Measurements from ENCODE around the gene MYO5B. TPM values are rescaled to one million over a fixed set of nuclear protein-coding genes. Genes with fewer than 3 reads are reported as not detected.

MYO5B gene
- total and polyA plus RNA-seq, 7 experiments from 2014 or later = 0.02 to 0.04 TPM; not detected in 5

GRCh38 chr18:50183556-50183955 lies 11.4 kb downstream of the MYO5B start:
- ATAC-seq = no peak
- H3K4me1 Mint-ChIP-seq = no peaks in the 10 kb centered on the region

GRCh38 chr18:50182511-50182910 lies 12.4 kb downstream of the MYO5B start:
- Mint-ChIP-seq H3K36me3 (no peaks in the 10 kb centered on the region), H3K27me3 (peaks cover 15 to 44% (median 38%) of the 10 kb centered on the region in 5 donors), H3K9me3 (no peaks in the 10 kb centered on the region), H3K4me1 (no peaks in the 10 kb centered on the region), H3K27ac (no peak overlapping the region), H3K4me3 (no peak overlapping the region)
- ATAC-seq (no peak), DNase-seq (no peak)
- ChIA-PET CTCF (no interaction called here), POLR2A (no interaction called here)
- Histone ChIP-seq H3K9me3 (ENCODE audit: control insufficient read depth in 2 of 3, low read length in 3 of 3) (no peaks in the 10 kb centered on the region), H3K4me3 (ENCODE audit: low read length) (no peak overlapping the region), H3K4me1 (ENCODE audit: control insufficient read depth in 2 of 2, insufficient read depth in 2 of 2, low read length in 2 of 2) (no peaks in the 10 kb centered on the region), H3K36me3 (ENCODE audit: control insufficient read depth in 2 of 3, insufficient read depth in 3 of 3, low read length in 3 of 3) (no peaks in the 10 kb centered on the region), H3K27me3 (ENCODE audit: control insufficient read depth in 2 of 2, insufficient read depth in 2 of 2, low read length in 2 of 2) (no peaks in the 10 kb centered on the region), H3K27ac (ENCODE audit: low read depth, low read length) (no peak overlapping the region)
- intact Hi-C loops (cut with micrococcal nuclease) = loop anchor here in 1 of 2 donors (10.0 kb wide), 1 partner anchor 172 kb away; no protein-coding TSS in a partner anchor

More at GRCh38 chr18:50183556-50183955, 11.4 kb downstream of the MYO5B start:
- no peaks in the 10 kb centered on the region for H3K36me3 Mint-ChIP-seq
- peaks cover 10 to 39% (median 30%) of the 10 kb centered on the region in 5 donors for H3K27me3 Mint-ChIP-seq
- CTCF ChIA-PET = no interaction called here
- Histone ChIP-seq H3K27me3 (ENCODE audit: control insufficient read depth in 2 of 2, insufficient read depth in 2 of 2, low read length in 2 of 2) (no peaks in the 10 kb centered on the region), H3K4me1 (ENCODE audit: control insufficient read depth in 2 of 2, insufficient read depth in 2 of 2, low read length in 2 of 2) (no peaks in the 10 kb centered on the region), H3K36me3 (ENCODE audit: control insufficient read depth in 2 of 3, insufficient read depth in 3 of 3, low read length in 3 of 3) (no peaks in the 10 kb centered on the region), H3K4me3 (ENCODE audit: low read length) (no peak overlapping the region), H3K27ac (ENCODE audit: low read depth, low read length) (no peak overlapping the region), H3K9me3 (ENCODE audit: control insufficient read depth in 2 of 3, low read length in 3 of 3) (no peaks in the 10 kb centered on the region)
- no peak overlapping the region for H3K27ac Mint-ChIP-seq
- H3K4me3 Mint-ChIP-seq = no peak overlapping the region
- DNase-seq = no peak
- H3K9me3 Mint-ChIP-seq = no peaks in the 10 kb centered on the region
- intact Hi-C loops (cut with micrococcal nuclease) = loop anchor here in 1 of 2 donors (10.0 kb wide), 1 partner anchor 171 kb away; no protein-coding TSS in a partner anchor
- POLR2A ChIA-PET = no interaction called here

DNA sequence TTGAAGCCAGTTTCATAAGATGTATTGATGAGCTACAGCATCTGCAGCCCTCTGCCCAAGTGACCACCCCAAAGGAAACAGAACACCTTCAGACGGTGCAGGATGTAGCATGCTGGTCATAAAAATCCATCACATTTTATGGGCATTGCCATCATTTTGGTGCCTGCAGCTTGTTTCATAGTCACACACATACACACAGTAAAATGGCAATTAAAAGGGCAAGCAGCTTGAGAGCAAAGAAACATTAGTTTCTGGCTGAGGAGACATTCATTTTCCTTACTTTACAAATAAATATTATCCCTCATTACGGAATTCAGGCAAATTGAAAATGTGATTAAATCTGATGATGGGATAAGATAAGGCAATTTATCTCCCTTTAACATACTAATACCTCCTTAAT lies 13.4 kb downstream of the MYO5B start:
- H3K27me3 ChIP-seq (ENCODE audit: control insufficient read depth in 2 of 2, insufficient read depth in 2 of 2, low read length in 2 of 2) = no peaks in the 10 kb centered on the region
- intact Hi-C loops (cut with micrococcal nuclease) = loop anchor here in 1 of 2 donors (10.0 kb wide), 1 partner anchor 173 kb away; no protein-coding TSS in a partner anchor
- no peaks in the 10 kb centered on the region for H3K9me3 ChIP-seq (ENCODE audit: control insufficient read depth in 2 of 3, low read length in 3 of 3)
- no peak overlapping the region for H3K27ac ChIP-seq (ENCODE audit: low read depth, low read length)
- CTCF ChIA-PET = no interaction called here
- no peak for DNase-seq
- H3K4me3 ChIP-seq (ENCODE audit: low read length) = no peak overlapping the region
- Mint-ChIP-seq H3K27ac (no peak overlapping the region), H3K27me3 (peaks cover 18 to 41% (median 39%) of the 10 kb centered on the region in 5 donors), H3K4me1 (no peaks in the 10 kb centered on the region), H3K4me3 (no peak overlapping the region), H3K36me3 (no peaks in the 10 kb centered on the region), H3K9me3 (no peaks in the 10 kb centered on the region)
- POLR2A ChIA-PET = no interaction called here
- H3K4me1 ChIP-seq (ENCODE audit: control insufficient read depth in 2 of 2, insufficient read depth in 2 of 2, low read length in 2 of 2) = no peaks in the 10 kb centered on the region
- ATAC-seq = no peak
- no peaks in the 10 kb centered on the region for H3K36me3 ChIP-seq (ENCODE audit: control insufficient read depth in 2 of 3, insufficient read depth in 3 of 3, low read length in 3 of 3)

GRCh38 chr18:50179465-50179864 lies 15.5 kb downstream of the MYO5B start:
- no peak overlapping the region for H3K4me3 Mint-ChIP-seq
- no peak overlapping the region for H3K27ac Mint-ChIP-seq
- ATAC-seq (no peak), DNase-seq (no peak)
- POLR2A ChIA-PET = no interaction called here
- H3K36me3 Mint-ChIP-seq = no peaks in the 10 kb centered on the region
- CTCF ChIA-PET = interaction anchor here (0.6 kb wide), 1 partner anchor 184 kb away, joined by 3 read pairs; no protein-coding TSS in a partner anchor
- no peaks in the 10 kb centered on the region for H3K9me3 Mint-ChIP-seq
- no peak overlapping the region for H3K27ac ChIP-seq (ENCODE audit: low read depth, low read length)
- H3K9me3 ChIP-seq (ENCODE audit: control insufficient read depth in 2 of 3, low read length in 3 of 3) = no peaks in the 10 kb centered on the region
- intact Hi-C loops (cut with micrococcal nuclease) = no loop called here
- H3K27me3 Mint-ChIP-seq = peaks cover 18 to 44% (median 32%) of the 10 kb centered on the region in 5 donors
- no peak overlapping the region for H3K4me3 ChIP-seq (ENCODE audit: low read length)
- no peaks in the 10 kb centered on the region for H3K36me3 ChIP-seq (ENCODE audit: control insufficient read depth in 2 of 3, insufficient read depth in 3 of 3, low read length in 3 of 3)
- H3K4me1 Mint-ChIP-seq = no peaks in the 10 kb centered on the region
- H3K27me3 ChIP-seq (ENCODE audit: control insufficient read depth in 2 of 2, insufficient read depth in 2 of 2, low read length in 2 of 2) = peaks cover 0 to 3% of the 10 kb centered on the region in 2 donors
- H3K4me1 ChIP-seq (ENCODE audit: control insufficient read depth in 2 of 2, insufficient read depth in 2 of 2, low read length in 2 of 2) = no peaks in the 10 kb centered on the region

GRCh38 chr18:50177294-50177992 lies 17.5 kb downstream of the MYO5B start:
- CTCF ChIA-PET = no interaction called here
- no peak for DNase-seq

DNA sequence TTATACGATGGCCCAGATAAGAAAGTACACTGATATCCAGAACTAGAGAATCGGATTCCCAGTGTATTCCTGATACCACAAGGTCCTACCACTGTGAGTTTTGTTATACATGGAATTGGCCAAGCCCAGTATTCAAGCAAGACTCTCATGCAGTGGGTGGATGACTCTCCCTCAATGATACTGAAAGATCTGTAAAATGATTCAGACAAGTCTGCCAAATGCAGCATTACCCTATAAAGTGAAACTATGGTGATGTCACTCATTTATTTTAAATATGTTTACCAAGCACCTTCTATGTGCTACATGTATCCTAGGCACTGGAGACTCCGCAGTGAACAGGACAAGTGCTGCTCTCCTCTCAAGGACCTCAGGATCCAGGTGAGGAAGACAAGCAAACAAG lies 22.6 kb downstream of the MYO5B start:
- CTCF ChIA-PET = no interaction called here
- peaks cover 12 to 26% (median 19%) of the 10 kb centered on the region in 5 donors for H3K27me3 Mint-ChIP-seq

More at GRCh38 chr18:50177294-50177992, 17.5 kb downstream of the MYO5B start:
- intact Hi-C loops (cut with micrococcal nuclease) = no loop called here
- peaks cover 0 to 5% (median 0%) of the 10 kb centered on the region in 11 donors for H3K9me3 Mint-ChIP-seq
- Histone ChIP-seq H3K4me1 (ENCODE audit: control insufficient read depth in 2 of 2, insufficient read depth in 2 of 2, low read length in 2 of 2) (no peaks in the 10 kb centered on the region), H3K27ac (ENCODE audit: low read depth, low read length) (no peak overlapping the region), H3K9me3 (ENCODE audit: control insufficient read depth in 2 of 3, low read length in 3 of 3) (no peaks in the 10 kb centered on the region), H3K4me3 (ENCODE audit: low read length) (no peak overlapping the region), H3K27me3 (ENCODE audit: control insufficient read depth in 2 of 2, insufficient read depth in 2 of 2, low read length in 2 of 2) (peaks cover 0 to 3% of the 10 kb centered on the region in 2 donors), H3K36me3 (ENCODE audit: control insufficient read depth in 2 of 3, insufficient read depth in 3 of 3, low read length in 3 of 3) (no peaks in the 10 kb centered on the region)
- H3K27me3 Mint-ChIP-seq = peaks cover 19 to 35% (median 28%) of the 10 kb centered on the region in 5 donors
- no peak overlapping the region for H3K4me3 Mint-ChIP-seq
- no peak overlapping the region for H3K27ac Mint-ChIP-seq
- peaks cover 0 to 3% (median 0%) of the 10 kb centered on the region in 5 donors for H3K36me3 Mint-ChIP-seq
- peaks cover 0 to 1% (median 0%) of the 10 kb centered on the region in 7 donors for H3K4me1 Mint-ChIP-seq
- ATAC-seq = no peak
- POLR2A ChIA-PET = no interaction called here

GRCh38 chr18:50171406-50171805 lies 23.5 kb downstream of the MYO5B start:
- Mint-ChIP-seq H3K4me3 (no peak overlapping the region), H3K4me1 (peaks cover 0 to 1% (median 0%) of the 10 kb centered on the region in 7 donors), H3K36me3 (peaks cover 0 to 4% (median 0%) of the 10 kb centered on the region in 5 donors), H3K27ac (no peak overlapping the region), H3K27me3 (peaks cover 11 to 23% (median 17%) of the 10 kb centered on the region in 5 donors), H3K9me3 (peaks cover 0 to 5% (median 0%) of the 10 kb centered on the region in 11 donors)
- no peaks in the 10 kb centered on the region for H3K4me1 ChIP-seq (ENCODE audit: control insufficient read depth in 2 of 2, insufficient read depth in 2 of 2, low read length in 2 of 2)
- intact Hi-C loops (cut with micrococcal nuclease) = no loop called here
- DNase-seq (no peak), ATAC-seq (no peak)
- no peaks in the 10 kb centered on the region for H3K36me3 ChIP-seq (ENCODE audit: control insufficient read depth in 2 of 3, insufficient read depth in 3 of 3, low read length in 3 of 3)
- H3K9me3 ChIP-seq (ENCODE audit: control insufficient read depth in 2 of 3, low read length in 3 of 3) = no peaks in the 10 kb centered on the region
- ChIA-PET POLR2A (no interaction called here), CTCF (no interaction called here)
- H3K27ac ChIP-seq (ENCODE audit: low read depth, low read length) = no peak overlapping the region
- H3K4me3 ChIP-seq (ENCODE audit: low read length) = no peak overlapping the region
- peaks cover 0 to 3% of the 10 kb centered on the region in 2 donors for H3K27me3 ChIP-seq (ENCODE audit: control insufficient read depth in 2 of 2, insufficient read depth in 2 of 2, low read length in 2 of 2)

More for the DNA sequence above, 22.6 kb downstream of the MYO5B start:
- H3K27ac ChIP-seq (ENCODE audit: low read depth, low read length) = no peak overlapping the region
- H3K9me3 ChIP-seq (ENCODE audit: control insufficient read depth in 2 of 3, low read length in 3 of 3) = no peaks in the 10 kb centered on the region
- Mint-ChIP-seq H3K4me3 (no peak overlapping the region), H3K36me3 (peaks cover 0 to 4% (median 0%) of the 10 kb centered on the region in 5 donors), H3K27ac (no peak overlapping the region), H3K9me3 (peaks cover 0 to 5% (median 0%) of the 10 kb centered on the region in 11 donors), H3K4me1 (peaks cover 0 to 1% (median 0%) of the 10 kb centered on the region in 7 donors)
- intact Hi-C loops (cut with micrococcal nuclease) = no loop called here
- POLR2A ChIA-PET = no interaction called here
- no peaks in the 10 kb centered on the region for H3K36me3 ChIP-seq (ENCODE audit: control insufficient read depth in 2 of 3, insufficient read depth in 3 of 3, low read length in 3 of 3)
- DNase-seq (no peak), ATAC-seq (no peak)
- H3K27me3 ChIP-seq (ENCODE audit: control insufficient read depth in 2 of 2, insufficient read depth in 2 of 2, low read length in 2 of 2) = peaks cover 0 to 3% of the 10 kb centered on the region in 2 donors
- no peaks in the 10 kb centered on the region for H3K4me1 ChIP-seq (ENCODE audit: control insufficient read depth in 2 of 2, insufficient read depth in 2 of 2, low read length in 2 of 2)
- no peak overlapping the region for H3K4me3 ChIP-seq (ENCODE audit: low read length)

Data from naive thymus-derived CD4-positive, alpha-beta T cell (primary cell).